ENCODE measurements around the gene COPG2.

- TF ChIP-seq CTCF (conservative IDR thresholded peaks at IDR 0.05; ENCODE audit: low read depth, low read length) (no peak), EZH2 (IDR thresholded peaks at IDR 0.05; ENCODE audit: borderline replicate concordance, low read depth, low read length, poor library complexity, severe bottlenecking) (no peak)
Measured at GRCh38 chr7:130481898-130482297, 186.7 kb downstream of the COPG2 start.
